H54 (cell line): ENCODE measurements around the gene KANK2.
"Not testable (repeated sequence)": the region's sequence is repeated elsewhere in the genome, so short reads cannot be mapped to it uniquely, and the experiment has no call there.

ENCODE experiments used
- DNase-seq: peaks from one replicate; pipeline ENCODE4 v3.0.0; 2011; ENCODE audit warnings: low spot score, mixed read lengths; ENCODE audit not compliant: insufficient read length
- FAIRE-seq: peaks from 3 replicates; lab custom pipeline; 2011; peaks lifted over from hg19 to GRCh38; lab: Jason Lieb, UNC
- POLR2A ChIP-seq: IDR thresholded peaks from 2 replicates; pipeline ENCODE4 v1.6.1; 2011; ENCODE audit warnings: low read depth, mild to moderate bottlenecking, low read length

Gene KANK2

GRCh38 chr19:11164879-11165406 is 32.4 kb downstream of the KANK2 start:
- TF ChIP-seq POLR2A: no peak
- DNase-seq: no peak
- FAIRE-seq: no peak

- DNase-seq (no peak), FAIRE-seq (no peak)
- TF ChIP-seq POLR2A: no peak
Observed at GRCh38 chr19:11164296-11164695, 33.0 kb downstream of the KANK2 start.

- DNase-seq, FAIRE-seq: not testable (repeated sequence)
Observed at GRCh38 chr19:11160440-11160768, 36.9 kb downstream of the KANK2 start.

- TF ChIP-seq POLR2A: no peak
- DNase-seq (no peak), FAIRE-seq (no peak)
Observed at GRCh38 chr19:11159598-11160439, 37.5 kb downstream of the KANK2 start.

GRCh38 chr19:11155373-11156120 is 41.8 kb downstream of the KANK2 start, which contains the start of gene SPC24:
Gene SPC24, minus strand, starts transcription at chr19:11155782. Its CDS starts 6 bp downstream, at chr19:11155776.
- FAIRE-seq: peak; percentile 89
- peak; percentile 96 for DNase-seq
- TF ChIP-seq POLR2A: peak; percentile 90

- no peak for FAIRE-seq
- no peak for TF ChIP-seq POLR2A
- no peak for DNase-seq
Observed at GRCh38 chr19:11154683-11155047, 42.7 kb downstream of the KANK2 start.

GRCh38 chr19:11152318-11153062 is 44.9 kb downstream of the KANK2 start:
- no peak for FAIRE-seq

GRCh38 chr19:11151181-11151580 is 46.2 kb downstream of the KANK2 start:
- no peak for DNase-seq
- FAIRE-seq: no peak
- TF ChIP-seq POLR2A: no peak

More at GRCh38 chr19:11152318-11153062, 44.9 kb downstream of the KANK2 start:
- peak; percentile 44 for DNase-seq
- no peak for TF ChIP-seq POLR2A

GRCh38 chr19:11148001-11148400 is 49.3 kb downstream of the KANK2 start:
- FAIRE-seq: no peak
- no peak for DNase-seq
- no peak for TF ChIP-seq POLR2A

GRCh38 chr19:11145536-11145924 is 51.8 kb downstream of the KANK2 start:
- no peak for TF ChIP-seq POLR2A
- DNase-seq (no peak), FAIRE-seq (no peak)

- no peak for FAIRE-seq
- no peak for TF ChIP-seq POLR2A
- DNase-seq: peak; percentile 86
Observed at GRCh38 chr19:11142528-11143171, 54.7 kb downstream of the KANK2 start.

GRCh38 chr19:11141937-11142527 is 55.3 kb downstream of the KANK2 start:
- no peak for TF ChIP-seq POLR2A
- no peak for FAIRE-seq
- DNase-seq: no peak

GRCh38 chr19:11140896-11141295 is 56.4 kb downstream of the KANK2 start:
- no peak for FAIRE-seq
- no peak for DNase-seq
- TF ChIP-seq POLR2A: no peak

- not testable (repeated sequence) for DNase-seq, FAIRE-seq
Observed at GRCh38 chr19:11140023-11140538, 57.3 kb downstream of the KANK2 start.
